A673 (cell line): ENCODE results near the gene USH1G.

Experiments
- CTCF ChIP-seq: fragments of 300-800, 200-600 bp; sonication (generic); conservative IDR thresholded peaks from 2 replicates; pipeline ENCODE4 v1.5.1; 2017; ENCODE audit warnings: low read depth, mild to moderate bottlenecking, antibody characterized with exemption, low read length, moderate library complexity, mixed read lengths
- EZH2 ChIP-seq: fragments of 200-600 bp; sonication (generic); IDR thresholded peaks from 2 replicates; pipeline ENCODE4 v1.6.1; 2017; ENCODE audit warnings: borderline replicate concordance, low read depth, mild to moderate bottlenecking, mixed read lengths, antibody characterized with exemption, low read length; ENCODE audit not compliant: poor library complexity, severe bottlenecking

DNA sequence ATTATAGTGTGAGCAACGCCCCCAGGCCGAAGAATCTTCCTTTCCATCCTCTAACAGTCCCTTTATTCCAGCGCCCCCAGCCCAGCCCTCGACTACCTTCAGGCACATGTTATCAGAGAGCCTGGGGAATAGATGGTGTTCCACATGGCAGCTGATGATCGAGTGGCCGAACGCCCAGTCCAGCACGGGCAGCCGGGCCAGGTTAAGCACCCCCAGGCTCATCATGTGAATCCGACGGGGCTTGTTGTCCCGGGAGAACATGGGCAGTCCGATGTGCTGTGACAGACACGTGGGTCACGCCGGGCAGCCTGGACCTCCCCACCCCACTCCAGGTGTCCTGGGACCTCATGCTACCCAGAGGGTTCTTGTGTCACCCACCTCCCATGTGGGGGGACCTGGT lies 43.7 kb downstream of the USH1G start:
- TF ChIP-seq CTCF (no peak), EZH2 (no peak)
